Upper lobe of left lung (tissue), 4 donors: ENCODE results near the gene C6orf15.

Experiments used
- CTCF ChIP-seq, 6 experiments: fragments of 450-650 bp in 4 of 6; fragments of 200-600 bp in 2 of 6; sonication (generic) in 2 of 6; IDR thresholded peaks; one replicate each; pipeline ENCODE4 v1.5.1; 2016 to 2019; ENCODE audit warnings: antibody characterized with exemption in 6 of 6
- POLR2A ChIP-seq, 4 donors: fragments of 450-650 bp; IDR thresholded peaks; one replicate each; pipeline ENCODE4 v1.5.1; 2016 to 2017; ENCODE audit warnings: antibody characterized with exemption in 4 of 4, mild to moderate bottlenecking in 2 of 4
- POLR2AphosphoS5 ChIP-seq, 2 donors: sonication (generic); formaldehyde crosslinking; IDR thresholded peaks; one replicate each; pipeline ENCODE4 v1.5.1; 2017; ENCODE audit warnings: antibody characterized with exemption in 2 of 2

GRCh38 chr6:31125162-31125561 lies 12.8 kb upstream of the C6orf15 start:
- TF ChIP-seq CTCF (IDR thresholded peaks at IDR 0.05), result no peak
- TF ChIP-seq POLR2A (IDR thresholded peaks at IDR 0.05), result no peak
- no peak for TF ChIP-seq POLR2AphosphoS5 (IDR thresholded peaks at IDR 0.05)
